A549 (cell line): ENCODE results near the gene RSRC1.
"Not testable (repeated sequence)": the region's sequence is repeated elsewhere in the genome, so short reads cannot be mapped to it uniquely, and the experiment has no call there.

ENCODE experiments used
- CEBPB ChIP-seq, 2 experiments: fragments of >200 bp in 1 of 2; sonication (Bioruptor Twin) in 1 of 2; formaldehyde crosslinking in 1 of 2; IDR thresholded peaks; 2 replicates each; pipeline ENCODE4 v1.6.1; 2012 to 2016
- EHMT2 ChIP-seq: fragments of 200-600 bp; sonication (generic); IDR thresholded peaks from 2 replicates; pipeline ENCODE4 v1.6.1; 2016; ENCODE audit warnings: antibody characterized with exemption, low read depth, mild to moderate bottlenecking, moderate library complexity
- EP300 ChIP-seq, 2 experiments: fragments of >200 bp; sonication (Bioruptor Twin); formaldehyde crosslinking; IDR thresholded peaks; 2 replicates in 1 of 2; 3 replicates in 1 of 2; pipeline ENCODE4 v1.6.1; 2016 to 2017
- JUN ChIP-seq, 2 experiments: fragments of >200 bp; sonication (Bioruptor Twin); formaldehyde crosslinking; IDR thresholded peaks; 2 replicates in 1 of 2; 3 replicates in 1 of 2; pipeline ENCODE4 v1.6.1; 2016 to 2017
- JUNB ChIP-seq: fragments of >200 bp; sonication (Bioruptor Twin); formaldehyde crosslinking; IDR thresholded peaks from 2 replicates; pipeline ENCODE4 v1.6.1; 2016
- KDM5A ChIP-seq: fragments of 200-600 bp; sonication (generic); IDR thresholded peaks from 2 replicates; pipeline ENCODE4 v1.6.1; 2016; ENCODE audit warnings: antibody characterized with exemption, mild to moderate bottlenecking
- MAFK ChIP-seq: fragments of 450-650 bp; IDR thresholded peaks from 2 replicates; pipeline ENCODE4 v1.6.1; 2014; ENCODE audit not compliant: partially characterized antibody
- POLR2A ChIP-seq: IDR thresholded peaks from 2 replicates; pipeline ENCODE4 v1.6.1; 2012; ENCODE audit warnings: mild to moderate bottlenecking, low read length
- RAD21 ChIP-seq, 2 experiments: fragments of >200 bp in 1 of 2; sonication (Bioruptor Twin) in 1 of 2; formaldehyde crosslinking in 1 of 2; IDR thresholded peaks in 1 of 2; conservative IDR thresholded peaks in 1 of 2; 2 replicates in 1 of 2; 3 replicates in 1 of 2; pipeline ENCODE4 v1.6.1; 2012 to 2018; ENCODE audit warnings: inconsistent platforms in 1 of 2
- TF ChIP-seq, protein P1 (sequence below): fragments of >200 bp; sonication (Bioruptor Twin); formaldehyde crosslinking; IDR thresholded peaks from 3 replicates; pipeline ENCODE4 v1.5.1; 2016
- TF ChIP-seq, protein P2 (sequence below): fragments of 200-600 bp; sonication (generic); IDR thresholded peaks from 2 replicates; pipeline ENCODE4 v1.6.1; 2016; ENCODE audit warnings: antibody characterized with exemption, mild to moderate bottlenecking, moderate library complexity

DNA sequence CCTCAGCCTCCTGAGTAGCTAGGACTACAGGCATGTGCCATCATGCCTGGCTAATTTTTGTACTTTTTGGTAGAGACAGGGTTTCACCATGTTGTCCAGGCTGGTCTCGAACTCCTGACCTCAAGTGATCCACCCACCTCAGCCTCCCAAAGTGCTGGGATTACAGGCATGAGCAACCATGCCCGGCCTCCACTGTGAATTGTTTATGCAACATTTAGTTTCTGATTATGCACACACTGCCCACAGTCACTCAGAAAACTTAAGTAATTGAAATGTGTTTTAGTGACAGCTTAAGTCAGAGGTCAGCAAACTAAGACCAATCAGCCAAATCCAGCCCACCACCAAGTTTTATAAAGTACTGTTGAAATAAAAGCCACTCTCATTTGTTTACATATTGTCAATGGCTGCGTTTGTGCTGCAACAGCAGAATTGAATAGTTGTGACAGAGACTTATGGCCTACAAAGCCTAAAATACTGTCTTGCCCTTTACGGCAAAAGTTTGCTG lies 385.6 kb downstream of the RSRC1 start:
- TF ChIP-seq POLR2A; JUN (IDR thresholded peaks at IDR 0.05); MAFK; EHMT2; EP300 (IDR thresholded peaks at IDR 0.05); KDM5A; CEBPB (IDR thresholded peaks at IDR 0.05); JUNB; RAD21 (conservative IDR thresholded peaks at IDR 0.05 in 1 of 2, IDR thresholded peaks at IDR 0.05 in 1 of 2): not testable (repeated sequence)
- TF ChIP-seq, protein P1, sequence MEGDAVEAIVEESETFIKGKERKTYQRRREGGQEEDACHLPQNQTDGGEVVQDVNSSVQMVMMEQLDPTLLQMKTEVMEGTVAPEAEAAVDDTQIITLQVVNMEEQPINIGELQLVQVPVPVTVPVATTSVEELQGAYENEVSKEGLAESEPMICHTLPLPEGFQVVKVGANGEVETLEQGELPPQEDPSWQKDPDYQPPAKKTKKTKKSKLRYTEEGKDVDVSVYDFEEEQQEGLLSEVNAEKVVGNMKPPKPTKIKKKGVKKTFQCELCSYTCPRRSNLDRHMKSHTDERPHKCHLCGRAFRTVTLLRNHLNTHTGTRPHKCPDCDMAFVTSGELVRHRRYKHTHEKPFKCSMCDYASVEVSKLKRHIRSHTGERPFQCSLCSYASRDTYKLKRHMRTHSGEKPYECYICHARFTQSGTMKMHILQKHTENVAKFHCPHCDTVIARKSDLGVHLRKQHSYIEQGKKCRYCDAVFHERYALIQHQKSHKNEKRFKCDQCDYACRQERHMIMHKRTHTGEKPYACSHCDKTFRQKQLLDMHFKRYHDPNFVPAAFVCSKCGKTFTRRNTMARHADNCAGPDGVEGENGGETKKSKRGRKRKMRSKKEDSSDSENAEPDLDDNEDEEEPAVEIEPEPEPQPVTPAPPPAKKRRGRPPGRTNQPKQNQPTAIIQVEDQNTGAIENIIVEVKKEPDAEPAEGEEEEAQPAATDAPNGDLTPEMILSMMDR, result not testable (repeated sequence)
- TF ChIP-seq, protein P2, sequence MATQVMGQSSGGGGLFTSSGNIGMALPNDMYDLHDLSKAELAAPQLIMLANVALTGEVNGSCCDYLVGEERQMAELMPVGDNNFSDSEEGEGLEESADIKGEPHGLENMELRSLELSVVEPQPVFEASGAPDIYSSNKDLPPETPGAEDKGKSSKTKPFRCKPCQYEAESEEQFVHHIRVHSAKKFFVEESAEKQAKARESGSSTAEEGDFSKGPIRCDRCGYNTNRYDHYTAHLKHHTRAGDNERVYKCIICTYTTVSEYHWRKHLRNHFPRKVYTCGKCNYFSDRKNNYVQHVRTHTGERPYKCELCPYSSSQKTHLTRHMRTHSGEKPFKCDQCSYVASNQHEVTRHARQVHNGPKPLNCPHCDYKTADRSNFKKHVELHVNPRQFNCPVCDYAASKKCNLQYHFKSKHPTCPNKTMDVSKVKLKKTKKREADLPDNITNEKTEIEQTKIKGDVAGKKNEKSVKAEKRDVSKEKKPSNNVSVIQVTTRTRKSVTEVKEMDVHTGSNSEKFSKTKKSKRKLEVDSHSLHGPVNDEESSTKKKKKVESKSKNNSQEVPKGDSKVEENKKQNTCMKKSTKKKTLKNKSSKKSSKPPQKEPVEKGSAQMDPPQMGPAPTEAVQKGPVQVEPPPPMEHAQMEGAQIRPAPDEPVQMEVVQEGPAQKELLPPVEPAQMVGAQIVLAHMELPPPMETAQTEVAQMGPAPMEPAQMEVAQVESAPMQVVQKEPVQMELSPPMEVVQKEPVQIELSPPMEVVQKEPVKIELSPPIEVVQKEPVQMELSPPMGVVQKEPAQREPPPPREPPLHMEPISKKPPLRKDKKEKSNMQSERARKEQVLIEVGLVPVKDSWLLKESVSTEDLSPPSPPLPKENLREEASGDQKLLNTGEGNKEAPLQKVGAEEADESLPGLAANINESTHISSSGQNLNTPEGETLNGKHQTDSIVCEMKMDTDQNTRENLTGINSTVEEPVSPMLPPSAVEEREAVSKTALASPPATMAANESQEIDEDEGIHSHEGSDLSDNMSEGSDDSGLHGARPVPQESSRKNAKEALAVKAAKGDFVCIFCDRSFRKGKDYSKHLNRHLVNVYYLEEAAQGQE, result not testable (repeated sequence)
